ENCODE data around the gene EIF3D.

Gene EIF3D

DNA sequence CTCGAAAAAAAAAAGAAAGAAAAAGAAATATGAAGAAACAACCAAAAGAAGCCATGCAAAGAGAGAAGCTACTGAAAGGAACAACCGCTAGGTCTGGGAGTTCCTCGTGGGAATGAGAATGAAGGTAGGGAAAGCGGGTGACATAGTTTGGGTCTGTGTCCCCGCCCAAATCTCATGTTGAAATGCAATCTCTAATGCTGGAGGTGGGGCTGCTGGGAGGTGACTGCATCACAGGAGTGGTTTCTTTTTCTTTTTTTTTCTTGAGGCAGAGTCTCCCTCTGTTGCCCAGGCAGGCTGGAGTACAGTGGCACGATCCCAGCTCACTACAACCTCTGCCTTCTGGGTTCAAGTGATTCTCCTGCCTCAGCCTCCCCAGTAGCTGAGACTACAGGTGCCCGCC, 37.8 kb downstream of the EIF3D start:
- no peak for TF ChIP-seq FOXM1 (IDR thresholded peaks at IDR 0.05; ENCODE audit: borderline replicate concordance, low read depth)
- TF ChIP-seq CREB1 (IDR thresholded peaks at IDR 0.05; ENCODE audit: low read depth) = no peak
- TF ChIP-seq, protein P1, sequence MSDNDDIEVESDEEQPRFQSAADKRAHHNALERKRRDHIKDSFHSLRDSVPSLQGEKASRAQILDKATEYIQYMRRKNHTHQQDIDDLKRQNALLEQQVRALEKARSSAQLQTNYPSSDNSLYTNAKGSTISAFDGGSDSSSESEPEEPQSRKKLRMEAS (IDR thresholded peaks at IDR 0.05) = no peak
- TF ChIP-seq NFIC (IDR thresholded peaks at IDR 0.05) = no peak
- no peak for TF ChIP-seq TCF12 (IDR thresholded peaks at IDR 0.05; ENCODE audit: low read depth)
- no peak for TF ChIP-seq TAF1 (IDR thresholded peaks at IDR 0.05; ENCODE audit: low read depth)

DNA sequence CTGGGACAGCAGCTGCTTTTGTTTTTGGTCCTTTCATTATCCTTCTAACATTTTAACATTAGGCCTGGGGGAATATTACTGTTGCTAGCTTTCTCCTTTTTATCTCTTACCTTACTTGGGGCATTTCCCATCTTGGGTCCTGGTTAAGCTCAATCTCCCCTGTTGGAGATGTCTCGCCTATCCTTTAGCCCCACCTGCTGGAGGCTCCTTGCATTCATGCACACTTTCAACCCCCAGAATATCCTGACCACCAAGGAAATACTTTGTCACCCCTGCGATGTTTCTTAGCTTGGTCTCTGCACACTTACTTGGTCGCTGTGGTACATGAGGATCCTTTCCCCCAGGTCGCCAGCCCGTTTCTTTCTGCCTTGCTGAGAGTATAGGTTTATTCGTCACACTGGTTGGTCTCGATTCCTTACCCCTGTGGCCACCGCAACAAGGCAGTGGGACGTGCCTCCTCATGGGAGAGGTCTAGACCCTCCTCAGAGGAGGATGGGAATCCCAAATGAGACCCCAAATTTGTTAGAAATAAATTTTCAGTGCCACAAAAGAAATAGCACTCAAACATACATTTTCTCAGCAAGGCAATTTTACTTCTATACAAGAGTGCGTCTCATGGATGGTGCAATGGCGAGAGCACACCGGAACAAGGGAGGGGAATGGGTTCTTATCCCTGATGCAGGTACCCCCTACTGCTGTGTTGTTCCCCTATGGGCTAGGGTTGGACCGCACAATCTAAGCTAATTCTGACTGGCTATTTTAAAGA, 42.2 kb downstream of the EIF3D start:
- TF ChIP-seq FOXM1 (IDR thresholded peaks at IDR 0.05; ENCODE audit: borderline replicate concordance, low read depth) (no peak), CEBPB (IDR thresholded peaks at IDR 0.05) (no peak), EP300 (IDR thresholded peaks at IDR 0.05; ENCODE audit: borderline replicate concordance) (no peak), TEAD4 (IDR thresholded peaks at IDR 0.05) (no peak), RAD21 (IDR thresholded peaks at IDR 0.05; ENCODE audit: low read depth) (peak; percentile 70), ZBTB7A (IDR thresholded peaks at IDR 0.05; ENCODE audit: low read depth) (no peak), REST (IDR thresholded peaks at IDR 0.05; ENCODE audit: low read depth) (no peak)

DNA sequence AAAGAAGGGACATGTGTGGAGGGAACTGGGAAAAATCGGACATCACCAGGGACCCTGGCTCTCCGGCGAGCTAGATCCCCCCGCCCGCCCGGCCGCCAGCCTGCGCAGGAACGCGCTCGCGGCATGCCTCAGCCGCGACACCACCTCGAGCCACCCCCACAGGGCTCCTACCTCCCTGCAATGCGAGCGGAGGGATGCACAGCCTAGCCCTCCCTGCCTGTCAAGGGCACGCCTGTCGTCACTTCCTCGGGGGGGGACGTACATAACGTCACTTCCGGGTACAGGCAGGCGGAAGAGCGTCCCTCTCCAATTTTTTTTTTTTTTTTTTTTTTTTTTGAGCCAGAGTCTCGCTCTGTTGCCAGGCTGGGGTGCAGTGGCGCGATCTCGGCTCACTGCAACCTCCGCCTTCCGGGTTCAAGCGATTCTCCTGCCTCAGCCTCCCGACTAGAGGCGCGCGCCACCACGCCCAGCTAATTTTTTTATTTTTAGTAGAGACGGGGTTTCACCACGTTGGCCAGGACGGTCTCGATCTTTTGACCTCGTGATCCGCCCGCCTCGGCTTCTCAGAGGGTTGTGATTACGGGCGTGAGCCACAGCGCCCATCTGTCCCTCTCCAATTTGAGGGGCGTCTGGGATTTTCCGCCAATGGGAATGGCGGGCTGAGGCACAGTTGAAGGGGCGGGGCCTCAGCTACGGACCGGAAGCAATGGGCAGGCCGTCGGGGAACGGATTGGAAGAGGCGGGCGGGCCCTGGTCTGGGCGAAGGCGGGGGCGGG, 47.4 kb downstream of the EIF3D start, which contains the start of gene TXN2:
TSS of gene TXN2 (minus strand) at position 248 of the 776 bp plus-strand sequence. CDS start 803 bp downstream, outside the sequence.
- 0 out of 2 replicates have a peak, but pooled peaks have one; percentile 31 for TF ChIP-seq FOXM1 (IDR thresholded peaks at IDR 0.05; ENCODE audit: borderline replicate concordance, low read depth)
- TF ChIP-seq EGR1 (IDR thresholded peaks at IDR 0.05) = peak; percentile 56; the same call in 1 of the 2 replicates
- TF ChIP-seq, protein P1 (IDR thresholded peaks at IDR 0.05) = peak; percentile 42
- no peak for TF ChIP-seq ZBTB7A (IDR thresholded peaks at IDR 0.05; ENCODE audit: low read depth)
- TF ChIP-seq NFIC (IDR thresholded peaks at IDR 0.05) = peak; percentile 13
- TF ChIP-seq, protein P2, sequence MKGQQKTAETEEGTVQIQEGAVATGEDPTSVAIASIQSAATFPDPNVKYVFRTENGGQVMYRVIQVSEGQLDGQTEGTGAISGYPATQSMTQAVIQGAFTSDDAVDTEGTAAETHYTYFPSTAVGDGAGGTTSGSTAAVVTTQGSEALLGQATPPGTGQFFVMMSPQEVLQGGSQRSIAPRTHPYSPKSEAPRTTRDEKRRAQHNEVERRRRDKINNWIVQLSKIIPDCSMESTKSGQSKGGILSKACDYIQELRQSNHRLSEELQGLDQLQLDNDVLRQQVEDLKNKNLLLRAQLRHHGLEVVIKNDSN (IDR thresholded peaks at IDR 0.05) = no peak
- no peak for TF ChIP-seq RAD21 (IDR thresholded peaks at IDR 0.05; ENCODE audit: low read depth)
- TF ChIP-seq YY1 (IDR thresholded peaks at IDR 0.05; ENCODE audit: low read depth) = 0 out of 2 replicates have a peak, but pooled peaks have one; percentile 47
- peak; percentile 65 for TF ChIP-seq TCF12 (IDR thresholded peaks at IDR 0.05; ENCODE audit: low read depth)
- peak; percentile 82 for TF ChIP-seq TAF1 (IDR thresholded peaks at IDR 0.05; ENCODE audit: low read depth)
- peak; percentile 97 for TF ChIP-seq CREB1 (IDR thresholded peaks at IDR 0.05; ENCODE audit: low read depth)
- peak; percentile 42; the same call in 1 of the 2 replicates for TF ChIP-seq TEAD4 (IDR thresholded peaks at IDR 0.05)
- TF ChIP-seq EP300 (IDR thresholded peaks at IDR 0.05; ENCODE audit: borderline replicate concordance) = peak; percentile 39; the same call in 1 of the 2 replicates
- TF ChIP-seq CEBPB (IDR thresholded peaks at IDR 0.05) = no peak
- no peak for TF ChIP-seq REST (IDR thresholded peaks at IDR 0.05; ENCODE audit: low read depth)

GRCh38 chr22:36480941-36481392, 48.0 kb downstream of the EIF3D start:
- TF ChIP-seq ZBTB7A (IDR thresholded peaks at IDR 0.05; ENCODE audit: low read depth) = no peak
- TF ChIP-seq TEAD4 (IDR thresholded peaks at IDR 0.05) = no peak
- TF ChIP-seq, protein P1 (IDR thresholded peaks at IDR 0.05) = no peak
- TF ChIP-seq YY1 (IDR thresholded peaks at IDR 0.05; ENCODE audit: low read depth) = no peak; the same call in 1 of the 2 replicates
- TF ChIP-seq FOXM1 (IDR thresholded peaks at IDR 0.05; ENCODE audit: borderline replicate concordance, low read depth) = no peak
- no peak for TF ChIP-seq TAF1 (IDR thresholded peaks at IDR 0.05; ENCODE audit: low read depth)
- TF ChIP-seq TCF12 (IDR thresholded peaks at IDR 0.05; ENCODE audit: low read depth) = no peak
- no peak; the same call in 1 of the 2 replicates for TF ChIP-seq NFIC (IDR thresholded peaks at IDR 0.05)
- TF ChIP-seq EGR1 (IDR thresholded peaks at IDR 0.05) = no peak

DNA sequence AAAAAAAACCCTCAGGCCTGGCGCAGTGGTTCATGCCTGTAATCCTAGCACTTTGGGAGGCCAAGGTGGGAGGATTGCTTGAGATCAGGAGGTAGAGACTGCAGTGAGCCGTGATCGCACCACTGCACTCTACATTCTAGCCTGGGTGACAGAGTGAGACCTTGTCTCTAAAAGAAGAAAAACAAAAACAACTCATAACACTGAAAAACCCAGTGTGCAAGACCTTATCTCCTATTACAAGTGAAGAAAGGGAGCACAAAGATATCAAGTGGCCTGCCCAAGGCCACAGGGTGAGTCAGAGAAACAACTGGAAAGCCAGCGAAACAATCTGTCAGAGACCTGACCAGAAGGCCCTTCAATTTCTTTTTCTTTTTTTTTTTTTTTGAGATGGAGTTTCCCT, 50.0 kb downstream of the EIF3D start:
- no peak for TF ChIP-seq FOXM1 (IDR thresholded peaks at IDR 0.05; ENCODE audit: borderline replicate concordance, low read depth)
- no peak for TF ChIP-seq EP300 (IDR thresholded peaks at IDR 0.05; ENCODE audit: borderline replicate concordance)
- no peak for TF ChIP-seq NFIC (IDR thresholded peaks at IDR 0.05)
- no peak for TF ChIP-seq CREB1 (IDR thresholded peaks at IDR 0.05; ENCODE audit: low read depth)
- TF ChIP-seq, protein P2 (IDR thresholded peaks at IDR 0.05) = no peak
- no peak for TF ChIP-seq TCF12 (IDR thresholded peaks at IDR 0.05; ENCODE audit: low read depth)
- no peak for TF ChIP-seq REST (IDR thresholded peaks at IDR 0.05; ENCODE audit: low read depth)
- no peak for TF ChIP-seq ZBTB7A (IDR thresholded peaks at IDR 0.05; ENCODE audit: low read depth)
